HG03439 (cell line): ENCODE results near the gene FAM13B.
"Not testable (repeated sequence)": the region's sequence is repeated elsewhere in the genome, so short reads cannot be mapped to it uniquely, and the experiment has no call there.

Experiments
- ATAC-seq: cut with Tn5 transposase; IDR thresholded peaks from one replicate; pipeline ENCODE4 v1.9.1; 2021; ENCODE audit warnings: mild to moderate bottlenecking, moderate library complexity; ENCODE audit not compliant: unreplicated experiment

The FAM13B gene

GRCh38 chr5:137994556-137994955, 38.3 kb downstream of the FAM13B start:
- ATAC-seq: no peak

DNA sequence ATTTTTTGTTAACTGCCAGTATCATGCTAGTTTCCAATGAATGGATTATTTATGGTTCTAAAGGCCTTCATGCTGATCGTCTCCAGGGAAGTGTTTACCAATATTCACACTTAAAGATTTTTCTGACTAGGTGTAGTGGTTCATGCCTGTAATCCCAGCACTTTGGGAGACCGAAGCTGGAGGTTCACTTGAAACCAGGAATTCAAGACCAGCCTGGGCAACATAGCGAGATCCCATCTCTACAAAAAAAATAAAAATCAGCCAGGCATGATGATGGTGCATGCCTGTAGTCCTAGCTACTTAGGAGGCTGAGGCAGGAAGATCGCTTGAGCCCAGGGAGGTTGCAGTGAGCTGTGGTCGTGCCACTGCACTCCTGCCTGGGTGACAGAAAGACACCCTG, 43.5 kb downstream of the FAM13B start:
- no peak for ATAC-seq

GRCh38 chr5:137975208-137975607, 57.7 kb downstream of the FAM13B start:
- ATAC-seq: no peak

DNA sequence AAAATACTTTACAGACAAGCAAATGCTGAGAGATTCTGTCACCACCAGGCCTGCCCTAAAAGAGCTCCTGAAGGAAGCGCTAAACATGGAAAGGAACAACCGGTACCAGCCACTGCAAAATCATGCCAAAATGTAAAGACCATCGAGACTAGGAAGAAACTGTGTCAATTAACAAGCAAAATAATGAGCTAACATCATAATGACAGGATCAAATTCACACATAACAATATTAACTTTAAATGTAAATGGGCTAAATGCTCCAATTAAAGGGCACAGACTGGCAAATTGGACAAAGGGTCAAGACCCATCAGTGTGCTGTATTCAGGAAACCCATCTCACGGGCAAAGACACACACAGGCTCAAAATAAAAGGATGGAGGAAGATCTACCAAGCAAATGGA, 62.5 kb downstream of the FAM13B start:
- not testable (repeated sequence) for ATAC-seq

DNA sequence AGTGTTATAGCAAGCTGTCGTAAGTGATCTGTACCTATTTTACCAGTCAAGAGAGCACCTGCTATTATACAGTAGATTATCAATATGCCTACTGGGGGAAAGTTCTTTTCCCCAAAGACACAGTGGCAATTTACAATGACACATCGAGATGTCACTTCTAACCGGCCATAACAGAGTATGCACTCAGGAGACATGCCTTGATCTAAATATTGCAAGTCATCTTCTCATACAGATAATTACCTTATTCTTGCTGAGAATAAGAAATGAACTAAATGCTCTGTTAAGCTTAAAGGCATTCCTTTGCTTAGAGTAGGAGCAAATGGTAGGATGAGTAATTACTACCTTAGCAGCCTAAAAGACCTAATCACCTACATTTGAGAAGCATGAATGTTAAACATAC, 72.1 kb downstream of the FAM13B start:
- ATAC-seq: no peak

GRCh38 chr5:137960141-137960540, 72.7 kb downstream of the FAM13B start:
- ATAC-seq: no peak

DNA sequence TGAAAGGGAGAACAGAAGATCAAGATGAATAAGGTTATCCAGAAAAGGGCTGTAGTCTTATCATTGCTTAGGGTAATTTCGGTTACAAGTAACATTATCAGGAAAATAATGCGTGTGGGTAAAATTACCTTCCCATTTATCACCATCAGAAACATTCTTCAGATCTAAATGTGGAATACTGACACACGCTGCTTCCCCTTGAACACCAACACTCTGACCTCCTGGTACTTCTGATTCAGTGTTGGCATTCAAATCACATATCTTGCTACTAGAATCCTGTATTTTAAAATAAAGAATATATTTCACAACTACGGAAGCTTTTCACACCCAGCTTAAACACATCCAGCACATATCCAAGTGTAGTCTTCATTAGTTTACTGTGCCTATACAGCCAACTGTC, 73.4 kb downstream of the FAM13B start:
- no peak for ATAC-seq

DNA sequence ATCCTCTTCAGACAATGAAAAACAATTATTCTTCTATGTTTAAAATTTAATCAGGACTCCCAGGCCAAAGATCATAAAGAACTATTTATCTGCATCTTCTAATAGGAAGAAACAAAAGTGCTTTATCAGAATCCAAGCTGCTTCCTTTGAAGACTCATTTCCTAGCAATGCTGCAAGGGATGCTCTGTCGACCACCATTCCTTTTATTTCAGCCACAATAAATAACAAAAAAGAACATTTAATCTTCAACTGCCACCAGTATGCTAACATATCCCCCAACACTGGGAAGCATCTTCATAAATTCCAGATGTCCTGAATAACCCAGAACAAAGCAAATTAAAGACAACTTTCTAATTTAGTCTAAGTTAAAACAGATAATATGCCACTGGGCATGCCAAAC, 74.9 kb downstream of the FAM13B start:
- no peak for ATAC-seq

DNA sequence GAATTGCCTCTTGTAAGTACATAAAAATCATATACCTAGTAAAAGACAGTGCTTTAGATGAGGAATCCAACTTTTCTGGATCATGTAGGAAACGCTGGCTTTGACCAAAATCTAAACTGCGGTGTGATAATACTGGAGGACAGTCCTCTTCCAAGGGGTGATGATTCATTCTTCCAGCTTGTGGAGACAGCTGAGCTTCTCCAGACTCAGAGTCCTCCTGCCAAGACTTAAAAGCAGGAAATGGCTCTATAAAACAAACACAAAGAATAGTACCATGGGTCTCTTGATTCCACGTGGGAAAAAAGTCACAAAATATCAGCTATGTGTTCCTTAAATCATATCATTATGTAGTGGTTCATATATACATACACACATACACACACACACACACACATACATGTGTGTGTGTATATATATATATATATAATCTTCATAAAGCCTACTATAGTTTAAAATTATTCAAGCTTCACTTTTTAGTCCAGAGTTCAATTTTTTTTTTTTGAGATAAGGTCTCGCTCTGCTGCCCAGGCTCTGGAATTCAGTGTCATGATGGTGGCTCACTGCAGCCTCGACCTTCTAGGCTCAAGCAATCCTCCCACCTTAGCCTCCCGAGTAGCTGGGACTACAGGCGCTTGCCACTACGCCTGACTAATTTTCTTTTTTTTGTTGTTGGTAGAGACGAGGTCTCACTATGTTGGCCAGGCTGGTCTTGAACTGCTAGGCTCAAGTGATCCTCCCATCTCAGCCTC, 78.6 kb downstream of the FAM13B start:
- no peak for ATAC-seq

GRCh38 chr5:137945825-137946224, 87.1 kb downstream of the FAM13B start:
- ATAC-seq: no peak

DNA sequence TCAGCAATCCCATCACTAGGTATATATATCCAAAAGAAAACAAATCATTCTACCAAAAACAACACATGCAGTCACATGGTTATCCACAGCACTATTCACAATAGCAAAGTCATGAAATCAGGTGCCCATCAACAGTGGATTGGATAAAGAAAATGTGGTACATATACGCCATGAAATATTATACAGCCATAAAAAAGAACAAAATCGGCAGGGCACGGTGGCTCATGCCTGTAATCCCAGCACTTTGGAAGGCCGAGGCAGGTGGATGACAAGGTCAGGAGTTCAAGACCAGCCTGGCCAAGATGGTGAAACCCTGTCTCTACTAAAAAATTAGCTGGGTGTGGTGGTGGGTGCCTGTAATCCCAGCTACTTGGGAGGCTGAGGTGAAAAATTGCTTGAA, 88.6 kb downstream of the FAM13B start:
- not testable (repeated sequence) for ATAC-seq

DNA sequence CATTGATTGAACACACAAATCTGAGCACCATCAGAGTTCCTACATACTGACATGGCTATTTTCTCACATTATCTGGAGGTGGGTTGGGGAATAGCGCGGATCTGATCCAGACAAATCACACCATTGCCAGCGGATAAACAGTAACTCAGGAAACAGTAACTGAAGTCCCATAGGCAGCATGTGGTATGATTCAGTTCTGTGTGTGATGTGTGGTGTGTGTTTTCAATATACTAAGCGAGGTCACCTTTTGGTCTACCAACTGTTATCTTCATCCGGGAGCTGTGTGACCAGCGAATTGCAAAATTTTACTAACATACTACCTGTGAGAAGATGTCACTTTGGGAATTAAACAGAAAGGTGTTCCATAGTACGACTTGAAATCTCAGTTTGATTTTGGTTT, 93.5 kb downstream of the FAM13B start:
- ATAC-seq: no peak

- no peak for ATAC-seq
Observed at GRCh38 chr5:137938751-137939143, 94.1 kb downstream of the FAM13B start.

DNA sequence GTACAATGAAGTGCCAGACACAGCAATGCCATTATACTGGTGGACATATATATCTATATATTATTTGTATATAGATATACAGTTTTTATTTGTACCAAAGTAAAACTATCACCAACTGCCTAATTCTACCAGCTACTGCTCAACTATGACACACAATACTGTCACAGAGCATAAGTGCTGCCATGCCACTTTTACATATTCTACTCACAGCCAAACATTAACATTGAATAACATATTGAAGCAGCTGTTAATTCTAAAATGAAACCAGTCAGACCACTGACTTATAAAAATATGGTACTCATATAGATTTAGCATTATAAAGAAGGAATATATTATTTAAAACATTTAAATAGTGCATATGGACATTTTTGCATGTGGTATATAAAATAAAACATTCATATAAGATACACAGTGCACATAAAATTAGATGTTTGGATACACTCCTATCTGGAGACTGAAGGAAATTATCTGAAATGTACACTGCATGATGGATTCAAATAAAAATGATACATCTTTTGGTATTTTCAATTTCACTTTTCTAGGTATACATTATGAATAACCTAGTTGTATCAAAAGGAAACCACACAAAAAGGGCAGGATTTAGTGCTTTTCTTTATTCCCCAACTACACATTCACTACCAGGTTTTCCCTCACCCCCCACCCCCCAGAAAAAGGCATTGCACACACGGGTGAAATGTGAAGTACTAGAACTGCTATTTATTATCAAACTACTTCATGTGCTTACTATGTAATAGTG, 94.7 kb downstream of the FAM13B start:
- no peak for ATAC-seq

GRCh38 chr5:137935694-137936093, 97.2 kb downstream of the FAM13B start:
- no peak for ATAC-seq

- ATAC-seq: no peak
Observed at GRCh38 chr5:137935190-137935589, 97.7 kb downstream of the FAM13B start.

DNA sequence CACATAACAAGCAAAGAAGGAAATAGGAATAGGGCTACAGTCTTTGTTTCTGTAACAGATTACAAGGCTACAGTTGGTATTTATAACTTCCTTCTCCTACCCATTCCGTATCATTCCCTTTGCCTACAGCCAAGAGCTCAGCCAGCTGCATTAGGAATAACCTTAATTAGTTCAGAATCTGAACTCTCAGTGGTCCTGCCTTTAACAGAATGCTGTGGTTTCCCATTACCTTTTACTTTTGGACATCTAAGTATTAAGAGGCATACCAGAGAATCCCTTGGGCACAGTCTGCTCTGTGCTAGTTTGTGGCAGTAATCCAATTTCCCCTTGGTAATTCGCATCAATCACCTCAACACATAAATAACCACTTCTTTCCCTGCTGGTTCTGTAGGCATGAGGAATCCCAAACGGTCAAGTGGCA, 99.4 kb downstream of the FAM13B start:
- ATAC-seq: no peak

GRCh38 chr5:137932800-137933199, 100.1 kb downstream of the FAM13B start:
- no peak for ATAC-seq

DNA sequence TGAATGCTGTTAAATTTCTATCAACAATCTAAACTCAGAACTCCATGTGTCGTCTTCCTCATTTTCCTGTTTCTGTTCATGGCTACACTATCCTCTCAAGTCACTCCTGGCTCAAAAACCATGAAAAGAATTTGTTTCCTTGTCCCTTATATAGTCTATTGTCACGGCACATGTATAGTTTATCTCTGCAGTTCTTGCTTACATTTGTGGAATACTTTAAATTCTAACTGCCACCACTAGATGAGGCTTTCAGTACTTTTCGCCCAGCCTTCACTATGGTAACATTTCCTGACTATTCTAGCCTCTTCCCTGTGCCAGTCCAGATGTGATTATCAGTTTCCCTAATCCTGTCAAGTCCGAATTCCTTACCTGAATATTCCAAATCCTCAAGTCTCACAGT, 109.0 kb downstream of the FAM13B start:
- no peak for ATAC-seq

DNA sequence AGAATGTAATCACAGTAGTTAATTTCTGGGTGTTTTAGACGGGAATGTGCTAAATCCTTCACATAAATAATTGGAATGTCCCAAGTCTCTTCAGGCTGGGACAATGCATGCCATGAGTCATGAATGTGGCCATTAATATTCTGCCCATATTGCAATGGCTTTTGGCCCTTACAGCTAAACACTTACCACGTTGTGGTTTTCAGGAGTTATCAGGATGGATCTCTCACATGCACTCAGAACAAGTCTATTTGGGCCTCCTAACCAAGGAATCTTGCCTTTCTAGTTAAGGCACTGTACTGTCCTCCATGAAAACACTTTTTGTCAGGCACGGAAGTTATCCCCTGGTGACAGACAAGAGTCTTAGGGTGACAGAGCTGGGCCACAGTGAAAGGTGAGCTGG, 110.9 kb downstream of the FAM13B start:
- no peak for ATAC-seq

DNA sequence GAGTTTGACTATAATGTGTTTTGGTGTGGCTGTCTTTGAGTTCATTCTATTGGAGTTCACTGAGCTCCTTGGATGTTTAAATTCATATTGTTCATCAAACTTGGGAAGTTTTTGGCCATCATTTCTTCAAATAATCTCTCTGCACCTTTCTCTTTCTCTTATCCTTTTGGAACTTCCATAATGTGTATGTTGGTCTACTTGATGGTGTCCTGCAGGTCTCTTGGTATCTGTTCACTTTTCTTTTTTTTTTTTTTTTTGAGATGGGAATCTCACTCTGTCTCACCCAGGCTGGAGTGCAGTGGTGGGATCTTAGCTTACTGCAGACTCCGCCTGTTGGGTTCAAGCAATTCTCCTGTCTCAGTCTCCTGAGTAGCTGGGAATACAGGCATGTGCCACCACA, 116.0 kb downstream of the FAM13B start:
- ATAC-seq: no peak

DNA sequence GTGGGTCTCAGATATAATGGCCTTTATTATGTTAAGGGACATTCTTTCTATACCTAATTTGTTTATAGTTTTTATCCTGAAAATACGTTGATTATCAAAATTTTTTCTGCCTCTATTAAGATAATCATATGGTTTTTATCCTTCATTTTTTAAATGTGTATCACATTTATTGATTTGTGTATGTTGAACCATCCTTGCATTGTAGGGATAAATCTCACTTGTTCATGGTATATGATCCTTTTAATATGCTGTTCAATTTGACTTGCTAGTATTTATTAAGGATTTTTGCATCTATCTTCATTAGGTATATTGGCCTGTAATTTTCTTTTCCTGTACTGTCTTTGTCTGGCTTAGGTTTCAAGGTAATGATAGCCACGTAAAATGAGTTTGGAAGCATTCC, 118.1 kb downstream of the FAM13B start:
- ATAC-seq: no peak
